KMS-11 (cell line): ENCODE data around the gene NFATC1.

Experiments
- H2AFZ ChIP-seq: fragments of 200-600 bp; sonication (generic); 2 replicates; pipeline ENCODE4 v1.6.1; 2016; ENCODE audit warnings: antibody characterized with exemption, mixed run types, low read depth
- H3K27ac ChIP-seq: fragments of 200-600 bp; sonication (generic); 2 replicates; pipeline ENCODE4 v1.6.1; 2016; ENCODE audit warnings: mild to moderate bottlenecking, mixed run types
- H3K27me3 ChIP-seq: fragments of 200-600 bp; sonication (generic); 2 replicates; pipeline ENCODE4 v1.6.1; 2017; ENCODE audit warnings: mild to moderate bottlenecking, low read depth, mixed run types, moderate library complexity; ENCODE audit not compliant: insufficient read depth
- H3K36me3 ChIP-seq: fragments of 200-600 bp; sonication (generic); 2 replicates; pipeline ENCODE4 v1.6.1; 2017; ENCODE audit warnings: mild to moderate bottlenecking, mixed run types; ENCODE audit not compliant: insufficient read depth
- H3K4me1 ChIP-seq: fragments of 200-600 bp; sonication (generic); 2 replicates; pipeline ENCODE4 v1.6.1; 2016; ENCODE audit warnings: mild to moderate bottlenecking, low read depth, mixed run types; ENCODE audit not compliant: poor library complexity, severe bottlenecking
- H3K4me2 ChIP-seq: fragments of 200-600 bp; sonication (generic); 2 replicates; pipeline ENCODE4 v1.7.0; 2016; ENCODE audit warnings: mild to moderate bottlenecking, mixed run types
- H3K4me3 ChIP-seq: fragments of 200-600 bp; sonication (generic); IDR thresholded peaks from 2 replicates; pipeline ENCODE4 v1.6.1; 2017; ENCODE audit warnings: low read depth, low read length, mixed read lengths; ENCODE audit not compliant: insufficient read depth
- H3K79me2 ChIP-seq: fragments of 200-600 bp; sonication (generic); 2 replicates; pipeline ENCODE4 v1.6.1; 2016; ENCODE audit warnings: low read depth, mixed run types; ENCODE audit not compliant: insufficient read depth
- H3K9ac ChIP-seq: fragments of 200-600 bp; sonication (generic); 2 replicates; pipeline ENCODE4 v1.6.1; 2016; ENCODE audit warnings: mild to moderate bottlenecking, mixed run types
- H4K20me1 ChIP-seq: fragments of 200-600 bp; sonication (generic); 2 replicates; pipeline ENCODE4 v1.6.1; 2016; ENCODE audit warnings: mild to moderate bottlenecking, mixed run types; ENCODE audit not compliant: insufficient read depth
- TF ChIP-seq, protein P1 (sequence below): fragments of 200-600 bp; sonication (generic); conservative IDR thresholded peaks from 2 replicates; pipeline ENCODE4 v1.6.1; 2017; ENCODE audit warnings: low read depth, mild to moderate bottlenecking, antibody characterized with exemption, low read length, moderate library complexity, mixed read lengths

NFATC1 gene

DNA sequence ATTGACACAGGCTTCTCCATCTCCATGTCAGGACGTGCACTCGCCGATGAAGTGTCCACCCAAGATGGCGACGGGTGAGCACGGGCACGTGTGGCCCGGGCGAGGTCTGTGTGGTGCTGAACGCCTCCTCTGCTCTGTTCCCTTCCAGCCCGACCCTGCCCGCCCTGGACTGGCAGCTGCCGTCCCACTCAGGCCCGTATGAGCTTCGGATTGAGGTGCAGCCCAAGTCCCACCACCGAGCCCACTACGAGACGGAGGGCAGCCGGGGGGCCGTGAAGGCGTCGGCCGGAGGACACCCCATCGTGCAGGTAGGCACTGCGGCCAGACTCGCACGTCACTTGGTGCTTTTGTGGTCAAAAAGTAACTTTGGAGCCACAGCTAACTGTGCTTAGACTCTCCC is 37.7 kb downstream of the NFATC1 start:
- H3K4me3 ChIP-seq = no peak overlapping the region
- no peak overlapping the region for H2AFZ ChIP-seq
- no peaks in the 10 kb centered on the region for H3K4me1 ChIP-seq
- H3K27me3 ChIP-seq = no peaks in the 10 kb centered on the region
- TF ChIP-seq, protein P1, sequence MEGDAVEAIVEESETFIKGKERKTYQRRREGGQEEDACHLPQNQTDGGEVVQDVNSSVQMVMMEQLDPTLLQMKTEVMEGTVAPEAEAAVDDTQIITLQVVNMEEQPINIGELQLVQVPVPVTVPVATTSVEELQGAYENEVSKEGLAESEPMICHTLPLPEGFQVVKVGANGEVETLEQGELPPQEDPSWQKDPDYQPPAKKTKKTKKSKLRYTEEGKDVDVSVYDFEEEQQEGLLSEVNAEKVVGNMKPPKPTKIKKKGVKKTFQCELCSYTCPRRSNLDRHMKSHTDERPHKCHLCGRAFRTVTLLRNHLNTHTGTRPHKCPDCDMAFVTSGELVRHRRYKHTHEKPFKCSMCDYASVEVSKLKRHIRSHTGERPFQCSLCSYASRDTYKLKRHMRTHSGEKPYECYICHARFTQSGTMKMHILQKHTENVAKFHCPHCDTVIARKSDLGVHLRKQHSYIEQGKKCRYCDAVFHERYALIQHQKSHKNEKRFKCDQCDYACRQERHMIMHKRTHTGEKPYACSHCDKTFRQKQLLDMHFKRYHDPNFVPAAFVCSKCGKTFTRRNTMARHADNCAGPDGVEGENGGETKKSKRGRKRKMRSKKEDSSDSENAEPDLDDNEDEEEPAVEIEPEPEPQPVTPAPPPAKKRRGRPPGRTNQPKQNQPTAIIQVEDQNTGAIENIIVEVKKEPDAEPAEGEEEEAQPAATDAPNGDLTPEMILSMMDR = no peak
- no peaks in the 10 kb centered on the region for H4K20me1 ChIP-seq
- H3K79me2 ChIP-seq = no peaks in the 10 kb centered on the region
- H3K4me2 ChIP-seq = no peak overlapping the region
- no peak overlapping the region for H3K9ac ChIP-seq
- H3K27ac ChIP-seq = no peak overlapping the region
- no peaks in the 10 kb centered on the region for H3K36me3 ChIP-seq

DNA sequence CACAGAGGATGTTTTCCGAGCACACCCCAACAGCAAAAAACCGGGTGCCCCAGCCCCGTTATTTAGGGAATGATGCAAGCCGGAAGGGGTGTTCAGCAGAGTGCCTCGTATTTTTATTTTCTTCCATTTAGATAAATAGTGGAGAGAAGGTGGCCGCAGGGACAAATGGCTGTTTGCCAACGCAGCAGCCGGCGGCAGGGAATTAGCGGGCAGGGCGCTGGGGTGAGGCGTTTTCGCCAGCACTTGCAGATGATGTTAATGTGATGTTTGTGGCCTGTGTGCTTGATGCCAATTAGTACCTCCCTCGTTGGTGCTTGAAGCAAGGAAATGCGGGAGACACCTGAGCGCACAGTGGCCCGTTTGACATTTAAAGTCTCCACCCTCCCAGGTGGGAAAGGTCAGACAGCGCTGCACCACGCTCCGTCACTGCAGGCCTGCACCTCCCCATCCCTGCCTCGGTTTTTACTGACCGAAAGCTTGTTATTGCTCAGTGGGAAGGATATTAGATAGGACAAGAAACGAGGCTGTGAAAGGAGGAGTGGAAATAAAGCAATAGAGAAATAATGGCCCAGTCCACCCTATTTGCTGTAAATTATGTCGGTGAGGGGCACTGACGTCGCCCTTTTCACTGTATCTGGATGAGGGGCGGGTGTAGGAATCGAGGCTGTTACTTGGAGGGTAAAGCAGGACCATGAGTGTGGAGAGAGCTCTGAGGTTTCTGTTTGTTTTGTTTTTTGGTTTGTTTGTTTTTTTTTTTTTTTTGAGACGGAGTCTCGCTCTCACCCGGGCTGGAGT is 39.1 kb downstream of the NFATC1 start:
- TF ChIP-seq, protein P1 = no peak
- Histone ChIP-seq H3K4me1 (no peaks in the 10 kb centered on the region), H3K9ac (no peak overlapping the region)

DNA sequence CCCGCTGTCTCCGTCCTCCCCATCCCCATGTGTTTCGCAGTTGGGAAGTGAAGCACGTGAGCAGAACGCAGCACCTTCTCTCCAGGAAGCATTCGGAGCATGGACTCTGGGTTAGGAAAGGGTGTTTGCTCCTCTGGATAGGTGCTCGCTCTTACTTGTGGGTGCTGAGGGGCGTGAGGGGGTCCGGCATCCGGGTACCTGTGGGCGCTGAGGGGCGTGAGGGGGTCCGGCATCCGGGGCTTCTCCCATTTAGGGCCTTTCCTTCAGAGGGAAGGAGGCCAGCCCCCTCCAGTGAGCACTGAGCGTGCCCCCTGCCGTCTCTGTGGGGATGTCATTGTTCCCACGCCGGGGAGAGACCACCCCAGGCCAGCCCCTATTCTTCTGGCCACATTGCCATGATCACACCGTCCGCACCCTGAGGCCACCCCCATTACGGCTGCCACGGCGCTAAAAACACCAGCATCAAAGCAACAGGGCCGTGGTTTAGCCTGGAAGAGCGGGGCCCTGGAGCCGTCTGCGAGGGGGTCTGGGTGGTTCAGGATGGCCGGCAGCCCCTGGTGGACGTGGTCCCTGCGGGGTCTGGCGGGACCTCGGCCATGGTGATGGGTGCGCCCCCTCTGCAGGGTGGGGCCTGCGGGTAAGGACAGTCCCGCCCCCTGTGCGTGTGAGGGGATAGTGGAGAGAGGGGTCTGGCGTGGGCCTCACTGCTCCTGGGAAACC is 41.0 kb downstream of the NFATC1 start:
- Histone ChIP-seq H4K20me1 (no peaks in the 10 kb centered on the region), H2AFZ (no peak overlapping the region), H3K79me2 (no peaks in the 10 kb centered on the region), H3K4me2 (no peak overlapping the region), H3K9ac (no peak overlapping the region), H3K36me3 (no peaks in the 10 kb centered on the region), H3K27ac (no peak overlapping the region), H3K4me3 (no peak overlapping the region), H3K27me3 (no peaks in the 10 kb centered on the region), H3K4me1 (no peaks in the 10 kb centered on the region)
- TF ChIP-seq, protein P1 = no peak

More for the DNA sequence above, 39.1 kb downstream of the NFATC1 start:
- Histone ChIP-seq H3K36me3 (no peaks in the 10 kb centered on the region), H3K27ac (no peak overlapping the region), H2AFZ (no peak overlapping the region), H3K27me3 (no peaks in the 10 kb centered on the region), H3K4me3 (no peak overlapping the region), H3K79me2 (no peaks in the 10 kb centered on the region), H4K20me1 (no peaks in the 10 kb centered on the region), H3K4me2 (no peak overlapping the region)

DNA sequence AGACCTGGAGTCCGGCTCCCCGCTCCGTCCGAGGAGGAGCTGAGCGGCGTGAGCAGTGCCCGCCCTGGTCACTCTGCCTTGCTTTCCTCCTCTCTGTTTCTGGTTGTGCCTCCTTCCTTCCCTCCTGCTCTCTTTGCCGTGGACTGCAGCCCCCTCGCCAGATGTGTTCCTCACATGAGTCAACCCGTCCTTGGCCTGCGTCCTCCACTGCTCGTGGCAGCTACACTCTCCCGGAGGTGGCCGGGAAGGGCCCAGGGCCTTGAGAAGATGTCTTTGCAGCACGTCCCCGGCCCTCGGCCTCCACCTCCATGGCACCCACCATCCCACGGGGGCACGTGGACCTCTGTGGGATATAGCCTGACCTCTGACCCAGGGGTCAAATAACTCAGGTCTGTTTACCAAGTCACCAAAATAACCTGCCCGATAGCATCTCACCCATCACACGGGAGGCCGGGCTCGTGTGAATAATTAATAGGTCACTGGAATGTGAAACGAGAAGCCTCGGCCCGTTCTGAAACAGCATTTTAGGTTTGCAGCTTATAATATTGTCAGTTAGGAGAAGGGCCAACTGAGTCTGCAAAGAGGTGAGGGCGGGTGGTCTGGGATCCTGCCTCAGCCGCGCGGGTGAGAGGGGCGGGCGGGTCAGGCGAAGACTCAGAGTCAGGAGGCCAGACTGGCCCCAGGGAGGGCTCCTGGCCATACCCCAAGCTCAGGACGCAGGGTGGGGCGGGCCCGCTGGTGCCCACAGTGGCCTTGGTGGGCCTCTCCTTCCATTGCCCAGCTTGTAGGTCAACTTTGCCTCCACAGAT is 42.6 kb downstream of the NFATC1 start:
- H3K9ac ChIP-seq = no peak overlapping the region
- H3K27ac ChIP-seq = no peak overlapping the region
- TF ChIP-seq, protein P1 = no peak
- no peaks in the 10 kb centered on the region for H3K36me3 ChIP-seq
- no peaks in the 10 kb centered on the region for H3K27me3 ChIP-seq
- H2AFZ ChIP-seq = no peak overlapping the region
- no peaks in the 10 kb centered on the region for H3K79me2 ChIP-seq
- H3K4me1 ChIP-seq = no peaks in the 10 kb centered on the region
- no peak overlapping the region for H3K4me3 ChIP-seq
- H4K20me1 ChIP-seq = no peaks in the 10 kb centered on the region
- no peak overlapping the region for H3K4me2 ChIP-seq
